Trophoblast cell (in vitro differentiated cells and primary cell): ENCODE results near the gene MARK4.

Experiments
- DNase-seq, 2 donors: peaks; one replicate each; pipeline ENCODE4 v3.0.0-alpha.2; 2016
- H2AFZ ChIP-seq: 2 replicates; pipeline ENCODE4 v1.6.1; 2013; ENCODE audit warnings: low read length, moderate library complexity, mild to moderate bottlenecking; ENCODE audit not compliant: insufficient read depth, poor library complexity
- H2AK5ac ChIP-seq: 2 replicates; pipeline ENCODE4 v1.6.1; 2013; ENCODE audit warnings: mild to moderate bottlenecking, low read length
- H2BK120ac ChIP-seq: 2 replicates; pipeline ENCODE4 v1.6.1; 2013; ENCODE audit warnings: low read length, mild to moderate bottlenecking, moderate library complexity; ENCODE audit not compliant: insufficient read depth, poor library complexity
- H2BK12ac ChIP-seq: 2 replicates; pipeline ENCODE4 v1.6.1; 2013; ENCODE audit warnings: mild to moderate bottlenecking, low read length, moderate library complexity
- H2BK5ac ChIP-seq: 2 replicates; pipeline ENCODE4 v1.6.1; 2013; ENCODE audit warnings: low read length, low read depth, moderate library complexity, mild to moderate bottlenecking; ENCODE audit not compliant: poor library complexity
- H3K14ac ChIP-seq: 2 replicates; pipeline ENCODE4 v1.6.1; 2013; ENCODE audit warnings: mild to moderate bottlenecking, low read length
- H3K18ac ChIP-seq: 2 replicates; pipeline ENCODE4 v1.6.1; 2013; ENCODE audit warnings: mild to moderate bottlenecking, low read length
- H3K23ac ChIP-seq: 2 replicates; pipeline ENCODE4 v1.6.1; 2013; ENCODE audit warnings: low read length
- H3K27ac ChIP-seq: 2 replicates; pipeline ENCODE4 v1.5.1; 2013; ENCODE audit warnings: low read depth, mild to moderate bottlenecking, inconsistent platforms, low read length, moderate library complexity
- H3K27me3 ChIP-seq: 2 replicates; pipeline ENCODE4 v1.6.1; 2013; ENCODE audit warnings: inconsistent platforms, mild to moderate bottlenecking, low read length, moderate library complexity; ENCODE audit not compliant: insufficient read depth
- H3K36me3 ChIP-seq, 2 experiments: 1 replicate in 1 of 2; 2 replicates in 1 of 2; pipeline ENCODE4 v1.6.1; 2013; ENCODE audit warnings: low read length in 2 of 2, mild to moderate bottlenecking in 2 of 2, moderate library complexity in 1 of 2; ENCODE audit not compliant: insufficient read depth in 2 of 2, control insufficient read depth in 1 of 2
- H3K4ac ChIP-seq: 2 replicates; pipeline ENCODE4 v1.6.1; 2013; ENCODE audit warnings: low read depth, mild to moderate bottlenecking, low read length, moderate library complexity
- H3K4me1 ChIP-seq, 2 experiments: 1 replicate in 1 of 2; 2 replicates in 1 of 2; pipeline ENCODE4 v1.6.1; 2013; ENCODE audit warnings: low read length in 2 of 2, mild to moderate bottlenecking in 2 of 2, moderate library complexity in 1 of 2; ENCODE audit not compliant: insufficient read depth in 2 of 2, control insufficient read depth in 1 of 2
- H3K4me2 ChIP-seq: 2 replicates; pipeline ENCODE4 v1.6.1; 2013; ENCODE audit warnings: inconsistent platforms, mild to moderate bottlenecking, low read length, moderate library complexity
- H3K4me3 ChIP-seq: 2 replicates; pipeline ENCODE4 v1.5.1; 2013; ENCODE audit warnings: mild to moderate bottlenecking, low read depth, low read length, inconsistent platforms
- H3K79me1 ChIP-seq: one replicate; pipeline ENCODE4 v1.6.1; 2013; ENCODE audit warnings: low read length
- H3K79me2 ChIP-seq: 2 replicates; pipeline ENCODE4 v1.6.1; 2013; ENCODE audit warnings: low read length, mild to moderate bottlenecking; ENCODE audit not compliant: control insufficient read depth, insufficient read depth, poor library complexity
- H3K9ac ChIP-seq: 2 replicates; pipeline ENCODE4 v1.6.1; 2013; ENCODE audit warnings: mild to moderate bottlenecking, low read length
- H3K9me3 ChIP-seq: 2 replicates; pipeline ENCODE4 v1.6.1; 2013; ENCODE audit warnings: low read depth, mild to moderate bottlenecking, control low read depth, inconsistent platforms, low read length; ENCODE audit not compliant: insufficient read depth
- H4K12ac ChIP-seq: 2 replicates; pipeline ENCODE4 v1.6.1; 2013; ENCODE audit warnings: low read depth, mild to moderate bottlenecking, low read length, moderate library complexity
- H4K8ac ChIP-seq: 2 replicates; pipeline ENCODE4 v1.6.1; 2013; ENCODE audit warnings: low read depth, mild to moderate bottlenecking, low read length, moderate library complexity
- H4K91ac ChIP-seq: one replicate; pipeline ENCODE4 v1.6.1; 2013; ENCODE audit warnings: low read depth, mild to moderate bottlenecking, low read length, moderate library complexity
- WGBS: extraction: QIAGEN DNeasy Blood & Tissue Kit; methylation state at CpG from one replicate; pipeline ENCODE4 v1.1.7; 2013; ENCODE audit warnings: missing lambda C conversion rate; ENCODE audit not compliant: insufficient read length, insufficient coverage; ENCODE audit errors: extremely low coverage; 5-methylcytosine and 5-hydroxymethylcytosine counted together

The MARK4 gene

DNA sequence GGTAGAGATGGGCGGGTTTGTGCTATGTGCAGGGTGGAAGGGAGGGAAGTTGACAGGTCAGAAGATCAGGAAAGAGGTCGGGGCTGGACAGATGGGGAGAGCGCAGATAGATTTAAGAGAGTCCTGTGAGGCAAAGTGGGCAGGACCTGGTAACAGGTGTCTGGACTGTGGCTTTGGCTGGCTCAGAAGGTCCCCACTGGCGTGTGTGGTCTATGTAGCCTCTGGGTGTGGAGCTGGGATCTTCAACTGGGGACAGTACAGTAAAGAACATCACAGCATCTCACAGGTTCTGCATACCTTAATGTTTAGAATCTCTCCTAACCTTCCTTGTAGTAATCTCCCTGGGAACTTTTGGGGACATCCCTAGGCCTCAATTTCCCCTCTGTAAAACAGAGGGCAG lies 53.9 kb downstream of the MARK4 start:
- Histone ChIP-seq H2BK5ac (no peak overlapping the region), H3K4me3 (no peak overlapping the region), H3K9me3 (peaks cover 8% of the 10 kb centered on the region), H2AFZ (no peak overlapping the region), H3K27me3 (no peaks in the 10 kb centered on the region), H3K79me1 (no peaks in the 10 kb centered on the region), H3K23ac (no peak overlapping the region), H3K4me2 (no peak overlapping the region), H4K8ac (no peak overlapping the region), H4K12ac (no peak overlapping the region), H3K9ac (no peak overlapping the region), H3K4ac (no peak overlapping the region), H3K36me3 (peaks cover 8 to 16% of the 10 kb centered on the region in 2 experiments), H3K27ac (no peak overlapping the region), H3K79me2 (no peaks in the 10 kb centered on the region), H4K91ac (no peak overlapping the region), H3K4me1 (no peaks in the 10 kb centered on the region), H3K14ac (no peak overlapping the region), H2BK12ac (no peak overlapping the region), H2BK120ac (no peak overlapping the region), H3K18ac (no peak overlapping the region), H2AK5ac (no peak overlapping the region)
- WGBS: 100% methylated on average over 1 of the region's 4 CpGs
- DNase-seq: no peak

DNA sequence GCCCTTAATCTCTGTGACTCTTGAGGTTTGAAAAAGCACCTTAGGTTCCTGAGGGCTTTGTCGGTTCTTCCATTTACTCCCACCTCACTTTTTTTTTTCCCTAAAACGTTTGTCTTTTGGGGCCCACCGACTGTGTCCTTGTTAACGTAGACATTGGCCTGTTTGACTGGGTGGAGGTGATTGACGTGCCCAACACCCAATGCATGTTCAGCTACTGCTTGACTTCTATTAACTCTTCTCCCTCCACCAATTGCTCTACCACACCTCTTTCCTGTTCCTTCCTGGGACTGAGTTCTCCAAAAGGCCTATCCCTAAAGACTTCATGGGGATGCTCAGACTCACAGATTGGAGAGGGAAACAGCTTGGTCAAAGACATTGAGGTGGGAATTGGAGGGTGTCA lies 54.4 kb downstream of the MARK4 start:
- Histone ChIP-seq H3K4me3 (no peak overlapping the region), H3K4ac (no peak overlapping the region), H3K79me1 (no peaks in the 10 kb centered on the region), H2AK5ac (no peak overlapping the region), H4K91ac (no peak overlapping the region), H3K18ac (no peak overlapping the region), H3K23ac (no peak overlapping the region), H2AFZ (no peak overlapping the region), H2BK12ac (no peak overlapping the region), H3K4me1 (no peaks in the 10 kb centered on the region), H2BK120ac (no peak overlapping the region), H3K79me2 (no peaks in the 10 kb centered on the region), H3K36me3 (peaks cover 5 to 12% of the 10 kb centered on the region in 2 experiments), H3K27ac (no peak overlapping the region), H4K8ac (no peak overlapping the region), H3K4me2 (no peak overlapping the region), H3K27me3 (no peaks in the 10 kb centered on the region), H3K14ac (no peak overlapping the region), H3K9me3 (peaks cover 6% of the 10 kb centered on the region), H4K12ac (no peak overlapping the region), H3K9ac (no peak overlapping the region), H2BK5ac (no peak overlapping the region)
- no peak for DNase-seq
- no CpG with 5 or more reads among the region's 5 CpGs for WGBS

DNA sequence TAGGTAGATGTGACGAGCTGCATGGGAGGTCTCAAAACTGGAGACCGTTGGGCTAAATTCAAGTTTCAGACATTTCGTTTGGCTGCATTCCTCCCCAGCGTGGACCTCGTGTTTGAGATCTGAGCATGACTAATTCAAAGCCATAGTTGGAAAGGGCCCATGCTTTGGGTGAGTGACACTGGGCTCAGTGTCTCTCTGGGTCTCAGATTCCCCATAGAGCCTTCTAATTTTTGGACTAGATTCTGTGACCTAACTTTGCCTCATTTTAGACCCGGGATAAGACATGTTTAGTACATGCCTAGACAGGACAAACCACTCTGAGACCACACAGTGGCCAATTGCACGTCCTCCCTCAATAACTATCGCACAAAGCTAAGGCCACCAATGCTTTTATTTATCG lies 55.0 kb downstream of the MARK4 start:
- Histone ChIP-seq H3K9ac (no peak overlapping the region), H3K36me3 (peaks cover 0 to 9% of the 10 kb centered on the region in 2 experiments), H4K8ac (no peak overlapping the region), H3K4me3 (no peak overlapping the region), H2AK5ac (no peak overlapping the region), H2BK120ac (no peak overlapping the region), H3K79me2 (no peaks in the 10 kb centered on the region), H3K9me3 (peaks cover 6% of the 10 kb centered on the region), H3K23ac (no peak overlapping the region), H3K14ac (no peak overlapping the region), H4K91ac (no peak overlapping the region), H3K4me1 (no peaks in the 10 kb centered on the region), H3K18ac (no peak overlapping the region), H3K27me3 (no peaks in the 10 kb centered on the region), H3K4me2 (no peak overlapping the region), H2AFZ (no peak overlapping the region), H3K4ac (no peak overlapping the region), H3K27ac (no peak overlapping the region), H2BK12ac (no peak overlapping the region), H2BK5ac (no peak overlapping the region), H3K79me1 (no peaks in the 10 kb centered on the region), H4K12ac (no peak overlapping the region)
- WGBS: no CpG with 5 or more reads among the region's 9 CpGs
- DNase-seq: peak in 1 of 2 donors; percentile 18

DNA sequence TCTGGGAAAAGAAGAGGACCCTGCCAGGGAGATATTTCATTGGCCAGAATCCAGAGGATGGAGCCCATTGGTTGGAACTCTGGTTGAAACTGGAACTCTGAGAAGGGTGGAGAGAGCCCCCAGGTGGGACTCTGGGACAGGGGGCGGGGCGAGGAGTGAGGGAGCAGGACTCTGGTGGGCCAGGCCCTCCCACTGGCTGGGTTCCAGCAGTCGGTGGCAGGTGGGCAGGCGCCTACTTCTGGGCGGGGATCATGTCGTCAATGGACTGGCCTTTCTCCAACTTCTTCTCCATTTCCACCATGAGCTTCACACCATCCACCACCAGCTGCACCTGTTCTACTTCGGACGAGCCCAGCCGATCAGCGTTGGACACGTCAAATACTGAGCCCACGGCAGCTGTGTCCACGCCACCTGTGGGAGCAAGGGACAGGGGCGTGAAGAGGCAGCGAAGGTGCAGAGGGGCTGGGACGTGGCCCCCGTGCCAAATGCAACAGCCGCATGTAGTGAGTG lies 55.5 kb downstream of the MARK4 start:
- Histone ChIP-seq H2AK5ac (no peak overlapping the region), H3K18ac (no peak overlapping the region), H2BK5ac (no peak overlapping the region), H3K27me3 (no peaks in the 10 kb centered on the region), H4K91ac (no peak overlapping the region), H2BK120ac (no peak overlapping the region), H2AFZ (no peak overlapping the region), H4K12ac (no peak overlapping the region), H3K79me1 (no peaks in the 10 kb centered on the region), H3K27ac (no peak overlapping the region), H3K23ac (no peak overlapping the region), H3K36me3 (peaks cover 0 to 9% of the 10 kb centered on the region in 2 experiments), H4K8ac (no peak overlapping the region), H3K9me3 (peaks cover 6% of the 10 kb centered on the region), H3K14ac (no peak overlapping the region), H3K79me2 (no peaks in the 10 kb centered on the region), H3K9ac (no peak overlapping the region), H3K4me2 (no peak overlapping the region), H3K4me3 (no peak overlapping the region), H3K4me1 (no peaks in the 10 kb centered on the region), H3K4ac (no peak overlapping the region), H2BK12ac (no peak overlapping the region)
- DNase-seq: no peak
- no CpG with 5 or more reads among the region's 18 CpGs for WGBS
